NCI-H748 (cell line): Measurements from ENCODE around the gene GPD2.
"Not testable (repeated sequence)": the region's sequence is repeated elsewhere in the genome, so short reads cannot be mapped to it uniquely, and the experiment has no call there.

Experiments
- DNase-seq: peaks from one replicate; lab custom pipeline; 2025; ENCODE audit not compliant: unreplicated experiment; lab: John Stamatoyannopoulos, UW

The GPD2 gene

GRCh38 chr2:156522864-156523440 is 86.8 kb downstream of the GPD2 start:
- DNase-seq: no peak

GRCh38 chr2:156526950-156527636 is 90.9 kb downstream of the GPD2 start:
- DNase-seq: no peak

GRCh38 chr2:156528583-156528982 is 92.4 kb downstream of the GPD2 start:
- not testable (repeated sequence) for DNase-seq

- DNase-seq: no peak
Measured at GRCh38 chr2:156532989-156533388, 96.8 kb downstream of the GPD2 start.

GRCh38 chr2:156536534-156536933 is 100.4 kb downstream of the GPD2 start:
- DNase-seq: no peak

GRCh38 chr2:156537141-156537540 is 101.0 kb downstream of the GPD2 start:
- DNase-seq: no peak

GRCh38 chr2:156538083-156538504 is 101.9 kb downstream of the GPD2 start:
- DNase-seq: no peak

GRCh38 chr2:156539086-156539860 is 103.1 kb downstream of the GPD2 start:
- DNase-seq: no peak

GRCh38 chr2:156540706-156541105 is 104.5 kb downstream of the GPD2 start:
- DNase-seq: no peak

GRCh38 chr2:156541229-156541628 is 105.0 kb downstream of the GPD2 start:
- DNase-seq: no peak

GRCh38 chr2:156541706-156542105 is 105.5 kb downstream of the GPD2 start:
- DNase-seq: no peak

- DNase-seq: no peak
Measured at GRCh38 chr2:156548413-156548812, 112.2 kb downstream of the GPD2 start.

- DNase-seq: no peak
Measured at GRCh38 chr2:156553714-156554442, 117.7 kb downstream of the GPD2 start.

- DNase-seq: no peak
Measured at GRCh38 chr2:156561326-156561725, 125.1 kb downstream of the GPD2 start.

GRCh38 chr2:156562124-156562523 is 125.9 kb downstream of the GPD2 start:
- peak; percentile 92 for DNase-seq

GRCh38 chr2:156563994-156564753 is 128.0 kb downstream of the GPD2 start:
- DNase-seq: no peak

- peak; percentile 30 for DNase-seq
Measured at GRCh38 chr2:156565066-156565710, 129.0 kb downstream of the GPD2 start.

- DNase-seq: no peak
Measured at GRCh38 chr2:156573710-156574109, 137.5 kb downstream of the GPD2 start.

- DNase-seq: no peak
Measured at GRCh38 chr2:156574112-156574511, 137.9 kb downstream of the GPD2 start.

GRCh38 chr2:156576005-156576404 is 139.8 kb downstream of the GPD2 start:
- DNase-seq: no peak
